Measurements from ENCODE around the gene NDUFAF3. TPM values are rescaled to one million over a fixed set of nuclear protein-coding genes. Genes with fewer than 3 reads are reported as not detected.
A peak's percentile ranks its signal among the peaks of the same experiment; 100 is the strongest.
"Not testable (repeated sequence)": the region's sequence is repeated elsewhere in the genome, so short reads cannot be mapped to it uniquely, and the experiment has no call there.

The NDUFAF3 gene
- total RNA-seq, 1 donor from 2014 or later = 200 TPM

- Histone ChIP-seq H3K36me3 (no peaks in the 10 kb centered on the region), H3K9me3 (no peaks in the 10 kb centered on the region), H3K27ac (peak overlapping the region in 1 of 2 donors; percentile 96), H3K27me3 (no peaks in the 10 kb centered on the region), H3K4me3 (no peak overlapping the region), H3K4me1 (peaks cover 2 to 13% of the 10 kb centered on the region in 2 donors)
- no peak for DNase-seq (ENCODE audit: low spot score in 2 of 2)
- TF ChIP-seq CTCF (IDR thresholded peaks at IDR 0.05) = no peak
- intact Hi-C loops (cut with DNase I) = loop anchor here (5.0 kb wide), 2 partner anchors 88 to 407 kb away; partner anchors contain the start of genes ARIH2, RHOA and TCTA
Measured at GRCh38 chr3:49005303-49005680, 16.6 kb upstream of the NDUFAF3 start.

- Histone ChIP-seq H3K36me3 (no peaks in the 10 kb centered on the region), H3K9me3 (no peaks in the 10 kb centered on the region), H3K27me3 (no peaks in the 10 kb centered on the region), H3K4me3 (peak overlapping the region in 1 of 2 donors; percentile 80), H3K4me1 (peaks cover 2 to 13% of the 10 kb centered on the region in 2 donors), H3K27ac (peak overlapping the region; percentile 96)
- no peak for TF ChIP-seq CTCF (IDR thresholded peaks at IDR 0.05)
- intact Hi-C loops (cut with DNase I) = loop anchor here (5.0 kb wide), 2 partner anchors 89 to 406 kb away; partner anchors contain the start of genes ARIH2, RHOA and TCTA
- DNase-seq (ENCODE audit: low spot score in 2 of 2) = no peak
Measured at GRCh38 chr3:49005998-49006397, 15.9 kb upstream of the NDUFAF3 start.

- Histone ChIP-seq H3K27ac (peak overlapping the region; percentile 96), H3K4me3 (peak overlapping the region; percentile 77 to 80)
- peak in 1 of 2 donors; percentile 77 for DNase-seq (ENCODE audit: low spot score in 2 of 2)
Measured at GRCh38 chr3:49006408-49007067, 15.4 kb upstream of the NDUFAF3 start.

GRCh38 chr3:49007068-49007770 lies 14.7 kb upstream of the NDUFAF3 start, which contains the start of gene WDR6:
WDR6 (plus strand) TSS chr3:49007391; CDS start chr3:49007432, 41 bp downstream.
- Histone ChIP-seq H3K27me3 (no peaks in the 10 kb centered on the region), H3K9me3 (no peaks in the 10 kb centered on the region), H3K4me1 (peaks cover 2 to 13% of the 10 kb centered on the region in 2 donors), H3K27ac (peak within 1 kb of the TSS; percentile 96), H3K4me3 (peak within 1 kb of the TSS; percentile 77 to 80), H3K36me3 (peaks cover 6 to 11% of the 10 kb centered on the region in 2 donors)
- peak; percentile 17 to 61 (median 25) for TF ChIP-seq CTCF (IDR thresholded peaks at IDR 0.05)
- DNase-seq (ENCODE audit: low spot score in 2 of 2) = peak; percentile 96 to 99
- intact Hi-C loops (cut with DNase I) = loop anchor here (1.0 to 5.0 kb wide), 7 partner anchors 14 to 405 kb away; partner anchors contain the start of genes ARIH2, QRICH1, RHOA and SLC25A20

More at GRCh38 chr3:49006408-49007067, 15.4 kb upstream of the NDUFAF3 start:
- H3K27me3 ChIP-seq = no peaks in the 10 kb centered on the region
- H3K4me1 ChIP-seq = peaks cover 2 to 13% of the 10 kb centered on the region in 2 donors
- no peak for TF ChIP-seq CTCF (IDR thresholded peaks at IDR 0.05)
- intact Hi-C loops (cut with DNase I) = loop anchor here (1.0 to 5.0 kb wide), 7 partner anchors 15 to 406 kb away; partner anchors contain the start of genes ARIH2, QRICH1, RHOA and SLC25A20
- peaks cover 0 to 4% of the 10 kb centered on the region in 2 donors for H3K36me3 ChIP-seq
- no peaks in the 10 kb centered on the region for H3K9me3 ChIP-seq

GRCh38 chr3:49007771-49008528 lies 14.0 kb upstream of the NDUFAF3 start:
- peaks cover 2 to 13% of the 10 kb centered on the region in 2 donors for H3K4me1 ChIP-seq
- intact Hi-C loops (cut with DNase I) = loop anchor here (1.0 to 5.0 kb wide), 7 partner anchors 13 to 404 kb away; partner anchors contain the start of genes ARIH2, QRICH1, RHOA and SLC25A20
- DNase-seq (ENCODE audit: low spot score in 2 of 2) = peak; percentile 44 to 90
- no peaks in the 10 kb centered on the region for H3K9me3 ChIP-seq
- peak overlapping the region; percentile 77 to 80 for H3K4me3 ChIP-seq
- peak overlapping the region; percentile 96 for H3K27ac ChIP-seq
- no peaks in the 10 kb centered on the region for H3K27me3 ChIP-seq
- H3K36me3 ChIP-seq = peaks cover 11 to 19% of the 10 kb centered on the region in 2 donors
- TF ChIP-seq CTCF (IDR thresholded peaks at IDR 0.05) = no peak

- peak overlapping the region; percentile 96 for H3K27ac ChIP-seq
- not testable (repeated sequence) for H3K27me3 ChIP-seq; DNase-seq (ENCODE audit: low spot score in 2 of 2); H3K9me3 ChIP-seq
- peaks cover 18 to 25% of the 10 kb centered on the region in 2 donors for H3K36me3 ChIP-seq
- peaks cover 2 to 13% of the 10 kb centered on the region in 2 donors for H3K4me1 ChIP-seq
- intact Hi-C loops (cut with DNase I) = loop anchor here (5.0 kb wide), 2 partner anchors 91 to 404 kb away; partner anchors contain the start of genes ARIH2, RHOA and TCTA
- peak overlapping the region; percentile 77 to 80 for H3K4me3 ChIP-seq
Measured at GRCh38 chr3:49008627-49009026, 13.3 kb upstream of the NDUFAF3 start.

All from ascending aorta (tissue), 2 donors.